Subcutaneous abdominal adipose tissue (tissue), 5 donors: ENCODE data around the gene MTG2.

Experiments used
- H3K27ac ChIP-seq: one replicate; pipeline ENCODE4 v1.7.0; 2013; ENCODE audit warnings: low read depth, mild to moderate bottlenecking, inconsistent platforms, low read length, moderate library complexity
- H3K27me3 ChIP-seq, 5 donors: one replicate each; pipeline ENCODE4 v1.7.0; 2013; ENCODE audit warnings: low read length in 5 of 5, inconsistent platforms in 1 of 5; ENCODE audit not compliant: control insufficient read depth in 5 of 5, insufficient read depth in 4 of 5
- H3K36me3 ChIP-seq, 5 donors: one replicate each; pipeline ENCODE4 v1.7.0; 2013; ENCODE audit warnings: low read length in 5 of 5; ENCODE audit not compliant: control insufficient read depth in 5 of 5, insufficient read depth in 5 of 5
- H3K4me1 ChIP-seq, 5 donors: one replicate each; pipeline ENCODE4 v1.7.0; 2013; ENCODE audit warnings: low read length in 5 of 5, mild to moderate bottlenecking in 3 of 5, moderate library complexity in 1 of 5; ENCODE audit not compliant: control insufficient read depth in 5 of 5, insufficient read depth in 5 of 5
- H3K4me3 ChIP-seq, 5 donors: one replicate each; pipeline ENCODE4 v1.7.0; 2013; ENCODE audit warnings: low read length in 5 of 5, low read depth in 1 of 5
- H3K9ac ChIP-seq, 5 donors: one replicate each; pipeline ENCODE4 v1.7.0; 2013; ENCODE audit warnings: low read length in 5 of 5, mild to moderate bottlenecking in 4 of 5, moderate library complexity in 3 of 5
- H3K9me3 ChIP-seq, 5 donors: one replicate each; pipeline ENCODE4 v1.7.0; 2013; ENCODE audit warnings: low read length in 5 of 5; ENCODE audit not compliant: control insufficient read depth in 5 of 5
- donor health status: healthy.
- donor health status: healthy.
- donor health status: healthy.
- donor health status: healthy.
- donor health status: healthy.

MTG2 gene

DNA sequence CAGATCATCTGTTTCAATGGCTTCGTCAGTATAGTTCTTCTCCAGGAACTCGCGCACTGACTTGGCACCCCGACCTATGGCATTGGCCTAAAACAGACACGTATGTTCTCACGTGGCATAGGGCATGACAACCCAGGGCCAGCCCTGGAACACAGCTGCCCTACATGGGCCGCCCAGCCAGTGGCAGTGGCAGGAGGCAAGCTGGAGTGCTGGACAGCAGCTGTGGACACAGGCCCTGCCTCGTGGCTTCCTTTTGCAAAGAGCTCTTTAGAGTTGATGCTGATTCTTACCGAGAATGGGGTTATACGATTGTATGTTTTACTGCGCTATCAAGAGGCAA is 44.7 kb upstream of the MTG2 start:
- Histone ChIP-seq H3K9ac (no peak overlapping the region), H3K27me3 (no peaks in the 10 kb centered on the region), H3K9me3 (no peaks in the 10 kb centered on the region), H3K27ac (no peak overlapping the region), H3K4me3 (no peak overlapping the region), H3K4me1 (peaks cover 7 to 38% (median 34%) of the 10 kb centered on the region in 5 donors), H3K36me3 (peaks cover 14 to 69% (median 64%) of the 10 kb centered on the region in 5 donors)

DNA sequence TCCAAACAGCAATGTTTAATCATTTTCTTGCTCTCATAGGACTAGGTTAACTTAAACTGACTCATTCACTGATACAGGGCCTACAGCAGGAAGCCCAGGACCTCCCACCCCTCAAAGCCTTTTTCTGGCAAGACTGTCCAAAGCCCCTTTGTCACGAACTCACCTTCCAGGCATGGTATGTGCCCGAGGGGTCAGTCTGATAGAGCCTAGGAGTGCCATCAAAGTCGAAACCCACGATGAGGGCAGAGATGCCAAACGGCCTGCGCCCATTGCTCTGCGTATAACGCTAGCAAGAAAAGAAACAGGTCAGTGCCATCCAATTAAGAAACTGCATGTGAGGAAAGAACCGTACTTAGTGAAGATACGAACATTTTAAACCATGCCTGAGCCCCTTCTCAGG is 43.9 kb upstream of the MTG2 start:
- Histone ChIP-seq H3K4me3 (no peak overlapping the region), H3K9me3 (no peaks in the 10 kb centered on the region), H3K27ac (peak overlapping the region; percentile 11), H3K27me3 (no peaks in the 10 kb centered on the region), H3K4me1 (peaks cover 7 to 35% (median 28%) of the 10 kb centered on the region in 5 donors), H3K36me3 (peaks cover 14 to 63% (median 59%) of the 10 kb centered on the region in 5 donors), H3K9ac (no peak overlapping the region)

DNA sequence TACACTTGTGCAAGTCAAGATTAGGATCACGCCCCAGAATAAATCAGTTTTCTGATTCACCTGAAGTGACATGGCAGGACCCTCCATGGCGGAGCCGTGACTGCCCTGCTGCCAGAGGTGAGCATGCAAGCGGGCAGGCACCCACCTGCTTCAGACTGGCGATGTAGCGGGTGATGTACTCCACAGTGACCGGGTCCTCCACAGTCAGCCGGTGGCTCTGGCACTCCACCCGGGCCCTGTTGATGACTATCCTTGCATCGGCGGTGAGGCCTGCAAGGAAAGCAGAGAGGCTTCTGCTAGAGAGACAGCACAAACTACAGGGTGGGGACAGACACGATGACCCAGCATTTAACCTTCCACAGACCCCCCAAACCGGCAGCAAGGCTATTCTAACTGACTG is 43.2 kb upstream of the MTG2 start:
- Histone ChIP-seq H3K9ac (no peak overlapping the region), H3K9me3 (no peaks in the 10 kb centered on the region), H3K4me1 (peaks cover 7 to 34% (median 29%) of the 10 kb centered on the region in 5 donors), H3K27ac (peak overlapping the region; percentile 11), H3K27me3 (no peaks in the 10 kb centered on the region), H3K36me3 (peaks cover 14 to 60% (median 54%) of the 10 kb centered on the region in 5 donors), H3K4me3 (no peak overlapping the region)

DNA sequence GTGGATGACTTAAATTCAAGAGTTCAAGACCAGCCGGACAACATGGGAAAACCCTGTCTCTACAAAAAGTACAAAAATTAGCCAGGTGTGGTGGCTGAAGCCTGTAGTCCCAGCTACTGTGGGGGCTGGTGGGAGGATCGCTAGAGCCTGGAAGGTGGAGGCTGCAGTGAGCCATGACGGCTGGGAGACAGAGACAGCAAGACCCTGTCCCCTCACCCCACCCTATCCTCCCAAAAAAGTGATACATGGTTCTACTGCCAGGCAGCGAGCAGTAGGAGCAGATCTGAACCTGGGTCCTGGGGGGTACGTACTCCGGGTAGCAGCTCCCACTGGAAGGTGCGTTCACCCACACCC is 41.8 kb upstream of the MTG2 start:
- H3K27ac ChIP-seq: peak overlapping the region; percentile 90
- peak overlapping the region; percentile 21 to 82 (median 80) for H3K4me3 ChIP-seq
- H3K27me3 ChIP-seq: no peaks in the 10 kb centered on the region
- peak overlapping the region in 3 of 5 donors; percentile 75 to 86 (median 85) for H3K9ac ChIP-seq
- H3K36me3 ChIP-seq: peaks cover 13 to 52% (median 41%) of the 10 kb centered on the region in 5 donors
- H3K9me3 ChIP-seq: no peaks in the 10 kb centered on the region
- peaks cover 7 to 39% (median 33%) of the 10 kb centered on the region in 5 donors for H3K4me1 ChIP-seq

GRCh38 chr20:62141397-62142251 is 41.2 kb upstream of the MTG2 start:
- Histone ChIP-seq H3K27ac (peak overlapping the region; percentile 90), H3K4me3 (peak overlapping the region; percentile 73 to 82 (median 80)), H3K9me3 (no peaks in the 10 kb centered on the region), H3K9ac (peak overlapping the region; percentile 75 to 90 (median 85)), H3K4me1 (peaks cover 7 to 39% (median 35%) of the 10 kb centered on the region in 5 donors), H3K36me3 (peaks cover 7 to 46% (median 36%) of the 10 kb centered on the region in 5 donors), H3K27me3 (no peaks in the 10 kb centered on the region)

- H3K4me3 ChIP-seq: peak overlapping the region; percentile 73 to 82 (median 80)
- H3K27ac ChIP-seq: peak overlapping the region; percentile 90
- H3K4me1 ChIP-seq: peaks cover 7 to 40% (median 35%) of the 10 kb centered on the region in 5 donors
- peaks cover 4 to 38% (median 30%) of the 10 kb centered on the region in 5 donors for H3K36me3 ChIP-seq
- H3K9me3 ChIP-seq: no peaks in the 10 kb centered on the region
- H3K9ac ChIP-seq: peak overlapping the region; percentile 75 to 90 (median 85)
- no peaks in the 10 kb centered on the region for H3K27me3 ChIP-seq
Observed at GRCh38 chr20:62142252-62143080, 40.4 kb upstream of the MTG2 start.

DNA sequence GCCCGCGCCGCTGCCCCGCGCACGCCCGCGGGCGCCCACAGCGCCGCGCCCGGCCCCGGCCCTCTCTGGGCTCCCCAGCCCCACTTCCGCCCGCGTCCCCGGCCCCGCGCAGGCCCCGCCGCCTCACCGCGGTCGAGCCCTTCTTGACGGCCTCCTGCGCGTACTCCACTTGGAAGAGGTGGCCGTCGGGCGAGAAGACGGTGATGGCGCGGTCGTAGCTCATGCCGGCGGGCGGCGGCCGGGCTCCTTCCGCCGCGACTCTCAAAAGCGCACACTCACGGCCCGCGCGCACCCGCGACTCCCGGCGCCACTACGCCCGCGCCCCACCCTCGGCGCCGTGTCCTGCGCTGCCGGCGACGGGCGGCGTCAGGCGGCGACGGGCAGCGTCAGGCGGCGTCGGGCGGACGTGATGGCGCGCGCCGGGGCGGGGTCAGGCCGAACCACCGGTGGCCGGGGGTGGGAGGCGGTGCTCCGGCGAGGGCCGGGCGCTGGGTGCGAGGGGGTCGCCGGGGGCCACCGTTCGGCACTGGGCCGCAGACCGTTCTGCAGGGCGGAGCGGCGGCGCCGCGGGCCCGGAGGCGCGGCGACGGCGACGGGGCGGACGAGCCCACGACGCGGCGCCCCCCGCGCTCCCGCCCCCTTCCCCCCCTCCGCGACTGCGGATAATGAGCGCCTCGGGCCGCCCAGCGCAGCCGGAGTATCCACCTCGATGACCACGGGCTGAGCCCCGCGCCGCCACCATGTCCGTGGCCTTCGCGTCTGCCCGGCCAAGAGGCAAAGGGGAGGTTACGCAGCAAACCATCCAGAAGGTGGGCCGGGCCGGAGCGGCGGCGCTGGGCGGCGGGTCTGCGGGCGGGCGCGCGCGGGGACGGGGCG is 39.5 kb upstream of the MTG2 start, which contains the start of the genes PSMA7 and SS18L1:
TSS of gene PSMA7 (minus strand) at position 314 of the 876 bp plus-strand sequence. CDS start at position 223, 91 bp downstream.
TSS of gene SS18L1 (plus strand) at position 689 of the 876 bp plus-strand sequence. CDS start at position 741, 52 bp downstream.
- Histone ChIP-seq H3K9ac (peak within 1 kb of the TSS; percentile 75 to 90 (median 85)), H3K27me3 (no peaks in the 10 kb centered on the region), H3K27ac (peak within 1 kb of the TSS; percentile 90), H3K4me1 (peaks cover 7 to 40% (median 35%) of the 10 kb centered on the region in 5 donors), H3K4me3 (peak within 1 kb of the TSS; percentile 75 to 82 (median 80)), H3K36me3 (peaks cover 4 to 29% (median 21%) of the 10 kb centered on the region in 5 donors), H3K9me3 (no peaks in the 10 kb centered on the region)

GRCh38 chr20:62143957-62144825 is 38.6 kb upstream of the MTG2 start:
- Histone ChIP-seq H3K27ac (peak overlapping the region; percentile 24), H3K36me3 (peaks cover 2 to 20% (median 13%) of the 10 kb centered on the region in 5 donors), H3K9me3 (no peaks in the 10 kb centered on the region), H3K27me3 (no peaks in the 10 kb centered on the region), H3K4me1 (peaks cover 7 to 43% (median 36%) of the 10 kb centered on the region in 5 donors), H3K9ac (peak overlapping the region in 4 of 5 donors; percentile 2 to 67 (median 57)), H3K4me3 (peak overlapping the region; percentile 45 to 82 (median 75))
